ENCODE results near the gene MEOX1. TPM values are rescaled to one million over a fixed set of nuclear protein-coding genes. Genes with fewer than 3 reads are reported as not detected.

MEOX1 gene
- total RNA-seq, 1 experiment from 2014 or later, result not detected

DNA sequence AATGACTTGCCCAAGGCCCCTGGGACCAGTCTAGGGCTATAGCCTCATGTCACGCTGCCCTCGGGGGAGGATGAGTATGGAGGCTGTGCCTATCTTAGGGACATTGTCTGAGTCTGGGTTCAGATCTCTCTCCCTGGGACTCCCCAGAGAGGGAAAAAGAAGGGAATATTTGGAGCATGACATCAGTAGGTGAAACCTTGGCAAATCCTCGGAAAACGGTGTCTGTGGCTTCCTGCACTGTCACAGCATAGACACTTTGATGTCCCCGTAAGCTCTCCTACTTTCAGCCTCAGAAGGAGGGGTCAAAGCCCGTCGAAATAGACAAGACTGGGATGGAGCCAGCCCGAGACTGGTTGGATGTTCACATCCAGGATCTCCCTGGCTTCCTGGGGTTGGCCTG, 11.3 kb downstream of the MEOX1 start:
- DNase-seq, result no peak
- peaks cover 6 to 13% of the 10 kb centered on the region in 2 experiments for H3K4me1 Mint-ChIP-seq
- no peak overlapping the region for H3K4ac ChIP-seq (ENCODE audit: low read depth, low read length)
- TF ChIP-seq, protein P1, sequence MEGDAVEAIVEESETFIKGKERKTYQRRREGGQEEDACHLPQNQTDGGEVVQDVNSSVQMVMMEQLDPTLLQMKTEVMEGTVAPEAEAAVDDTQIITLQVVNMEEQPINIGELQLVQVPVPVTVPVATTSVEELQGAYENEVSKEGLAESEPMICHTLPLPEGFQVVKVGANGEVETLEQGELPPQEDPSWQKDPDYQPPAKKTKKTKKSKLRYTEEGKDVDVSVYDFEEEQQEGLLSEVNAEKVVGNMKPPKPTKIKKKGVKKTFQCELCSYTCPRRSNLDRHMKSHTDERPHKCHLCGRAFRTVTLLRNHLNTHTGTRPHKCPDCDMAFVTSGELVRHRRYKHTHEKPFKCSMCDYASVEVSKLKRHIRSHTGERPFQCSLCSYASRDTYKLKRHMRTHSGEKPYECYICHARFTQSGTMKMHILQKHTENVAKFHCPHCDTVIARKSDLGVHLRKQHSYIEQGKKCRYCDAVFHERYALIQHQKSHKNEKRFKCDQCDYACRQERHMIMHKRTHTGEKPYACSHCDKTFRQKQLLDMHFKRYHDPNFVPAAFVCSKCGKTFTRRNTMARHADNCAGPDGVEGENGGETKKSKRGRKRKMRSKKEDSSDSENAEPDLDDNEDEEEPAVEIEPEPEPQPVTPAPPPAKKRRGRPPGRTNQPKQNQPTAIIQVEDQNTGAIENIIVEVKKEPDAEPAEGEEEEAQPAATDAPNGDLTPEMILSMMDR (conservative IDR thresholded peaks at IDR 0.05), result no peak
- H3K79me2 ChIP-seq (ENCODE audit: insufficient read depth, low read length), result no peaks in the 10 kb centered on the region
- H2AFZ ChIP-seq (ENCODE audit: low read length), result no peak overlapping the region
- no peak overlapping the region for H2BK20ac ChIP-seq (ENCODE audit: low read depth, low read length, poor library complexity, severe bottlenecking)
- no peak overlapping the region for H2BK5ac ChIP-seq (ENCODE audit: insufficient read length, low read length)
- H3K9ac ChIP-seq (ENCODE audit: extremely low read depth, insufficient read length, low read length), result no peak overlapping the region
- H3K36me3 Mint-ChIP-seq (ENCODE audit: insufficient read depth in 1 of 3, low read depth in 3 of 3), result no peaks in the 10 kb centered on the region
- no peak overlapping the region for H2BK12ac ChIP-seq (ENCODE audit: insufficient read length, low read depth, low read length)
- no peaks in the 10 kb centered on the region for H3K27me3 ChIP-seq (ENCODE audit: insufficient read depth, low read length)
- no peak overlapping the region for H3K27ac Mint-ChIP-seq
- no peak overlapping the region for H3K14ac ChIP-seq (ENCODE audit: insufficient read depth, low read length)
- no peak overlapping the region for H3K23ac ChIP-seq (ENCODE audit: insufficient read length, low read depth, low read length)
- H4K20me1 ChIP-seq (ENCODE audit: control insufficient read depth, insufficient read depth, insufficient read length), result no peaks in the 10 kb centered on the region
- H3K18ac ChIP-seq (ENCODE audit: insufficient read length, low read depth, low read length), result no peak overlapping the region
- no peak overlapping the region for H2BK120ac ChIP-seq (ENCODE audit: low read depth, low read length, poor library complexity, severe bottlenecking)
- no peaks in the 10 kb centered on the region for H3K79me1 ChIP-seq (ENCODE audit: insufficient read depth, low read depth, low read length, poor library complexity, severe bottlenecking)
- no CpG with 5 or more reads among the region's 8 CpGs for WGBS (ENCODE audit: extremely low coverage, insufficient read length, low lambda C conversion rate)
- H3K56ac ChIP-seq (ENCODE audit: insufficient read length, low read depth, low read length), result no peak overlapping the region
- H2AK5ac ChIP-seq (ENCODE audit: insufficient read length, low read length), result no peak overlapping the region
- H2BK15ac ChIP-seq (ENCODE audit: low read depth, low read length), result no peak overlapping the region
- H3K9me3 Mint-ChIP-seq, result no peaks in the 10 kb centered on the region
- no peak overlapping the region for H4K8ac ChIP-seq (replicated peaks; ENCODE audit: insufficient read length, low read depth, low read length)
- H4K5ac ChIP-seq (ENCODE audit: insufficient read length, low read depth, low read length), result no peak overlapping the region
- H3K27me3 Mint-ChIP-seq (ENCODE audit: low read depth), result peaks cover 10% of the 10 kb centered on the region
- H3K4me1 ChIP-seq (ENCODE audit: insufficient read depth, low read length), result no peaks in the 10 kb centered on the region
- H3T11ph ChIP-seq (ENCODE audit: low read length), result no peak overlapping the region
- no peaks in the 10 kb centered on the region for H3K23me2 ChIP-seq (ENCODE audit: insufficient read length, low read depth, low read length, poor library complexity, severe bottlenecking)
- H3K4me2 ChIP-seq (ENCODE audit: insufficient read depth, insufficient read length, low read length), result no peak overlapping the region
- no peak overlapping the region for H3K4me3 Mint-ChIP-seq
- H3K27ac ChIP-seq (ENCODE audit: insufficient read length, low read depth, low read length), result no peak overlapping the region
- no peaks in the 10 kb centered on the region for H3K9me3 ChIP-seq (ENCODE audit: control insufficient read depth, low read depth, low read length)
- no peak overlapping the region for H4K91ac ChIP-seq (ENCODE audit: insufficient read length, low read depth, low read length)
